Stimulated activated CD4-positive, alpha-beta T cell treated with anti-CD3 and anti-CD28 coated beads, TNF-alpha, amount 100 ng/mL, for 24 hours (primary cell): ENCODE measurements around the gene KIF12.
"Not testable (repeated sequence)": the region's sequence is repeated elsewhere in the genome, so short reads cannot be mapped to it uniquely, and the experiment has no call there.

ENCODE experiments used
- DNase-seq, 3 experiments: peaks; one replicate each; pipeline ENCODE4 v3.0.0-alpha.2; 2020; ENCODE audit warnings: low read depth in 3 of 3

The KIF12 gene

GRCh38 chr9:114098936-114099668, at the start of gene KIF12:
Gene KIF12, minus strand, starts transcription at chr9:114099292. Its CDS starts 16 bp downstream, at chr9:114099276.
- DNase-seq: no peak

GRCh38 chr9:114146735-114147134, 47.6 kb upstream of the KIF12 start:
- no peak for DNase-seq

GRCh38 chr9:114143234-114143633, 44.1 kb upstream of the KIF12 start:
- DNase-seq: no peak

GRCh38 chr9:114141553-114142402, 42.7 kb upstream of the KIF12 start:
- no peak for DNase-seq

- no peak for DNase-seq
Measured at GRCh38 chr9:114140850-114141249, 41.8 kb upstream of the KIF12 start.

GRCh38 chr9:114140401-114140800, 41.3 kb upstream of the KIF12 start:
- no peak for DNase-seq

GRCh38 chr9:114139071-114139470, 40.0 kb upstream of the KIF12 start:
- DNase-seq: no peak

GRCh38 chr9:114138552-114138971, 39.5 kb upstream of the KIF12 start:
- DNase-seq: no peak

GRCh38 chr9:114137831-114138230, 38.7 kb upstream of the KIF12 start:
- DNase-seq: no peak

GRCh38 chr9:114134827-114135396, 35.8 kb upstream of the KIF12 start:
- DNase-seq: no peak

GRCh38 chr9:114132550-114132918, 33.4 kb upstream of the KIF12 start:
- DNase-seq: no peak

GRCh38 chr9:114131808-114132549, 32.9 kb upstream of the KIF12 start:
- no peak for DNase-seq

- no peak for DNase-seq
Measured at GRCh38 chr9:114130624-114131277, 31.7 kb upstream of the KIF12 start.

- DNase-seq: no peak
Measured at GRCh38 chr9:114130141-114130540, 31.0 kb upstream of the KIF12 start.

- DNase-seq: not testable (repeated sequence)
Measured at GRCh38 chr9:114128759-114129158, 29.7 kb upstream of the KIF12 start.

- DNase-seq: no peak
Measured at GRCh38 chr9:114126247-114127060, 27.4 kb upstream of the KIF12 start.

GRCh38 chr9:114125476-114126013, 26.5 kb upstream of the KIF12 start:
- no peak for DNase-seq

- DNase-seq: no peak
Measured at GRCh38 chr9:114124666-114125475, 25.8 kb upstream of the KIF12 start.

- no peak for DNase-seq
Measured at GRCh38 chr9:114124138-114124537, 25.0 kb upstream of the KIF12 start.
